Measurements from ENCODE around the gene FPGT.
"Not testable (repeated sequence)": the region's sequence is repeated elsewhere in the genome, so short reads cannot be mapped to it uniquely, and the experiment has no call there.

Gene FPGT

DNA sequence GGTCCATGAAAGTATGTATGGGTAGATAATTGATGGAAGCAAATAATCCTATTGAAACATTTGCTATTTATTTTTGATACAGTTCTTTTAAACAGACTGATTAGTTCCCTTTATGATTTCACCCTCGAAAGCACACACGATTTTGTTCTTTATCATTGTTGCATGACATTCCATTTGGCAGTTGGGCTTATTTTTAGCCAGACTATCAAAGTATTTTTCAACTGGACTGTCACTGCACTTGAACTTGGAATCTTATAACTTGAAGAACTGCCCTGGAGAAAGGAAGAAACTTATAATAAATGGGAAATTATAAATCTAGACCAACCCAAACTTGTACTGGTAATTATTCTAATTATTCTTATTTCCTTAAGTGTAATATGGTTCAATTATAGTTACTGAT is 37.1 kb downstream of the FPGT start, which contains the start of gene TNNI3K:
TNNI3K (plus strand) TSS at position 235 of the 400 bp plus-strand sequence; CDS start at position 300, 65 bp downstream.
- no peak for DNase-seq (ENCODE audit: extremely low read depth, low read depth)
- TF ChIP-seq CTCF (IDR thresholded peaks at IDR 0.05; ENCODE audit: low read depth, low read length): no peak

GRCh38 chr1:74236440-74236839 is 38.4 kb downstream of the FPGT start:
- DNase-seq (ENCODE audit: extremely low read depth, low read depth): no peak
- TF ChIP-seq CTCF (IDR thresholded peaks at IDR 0.05; ENCODE audit: low read depth, low read length): no peak

DNA sequence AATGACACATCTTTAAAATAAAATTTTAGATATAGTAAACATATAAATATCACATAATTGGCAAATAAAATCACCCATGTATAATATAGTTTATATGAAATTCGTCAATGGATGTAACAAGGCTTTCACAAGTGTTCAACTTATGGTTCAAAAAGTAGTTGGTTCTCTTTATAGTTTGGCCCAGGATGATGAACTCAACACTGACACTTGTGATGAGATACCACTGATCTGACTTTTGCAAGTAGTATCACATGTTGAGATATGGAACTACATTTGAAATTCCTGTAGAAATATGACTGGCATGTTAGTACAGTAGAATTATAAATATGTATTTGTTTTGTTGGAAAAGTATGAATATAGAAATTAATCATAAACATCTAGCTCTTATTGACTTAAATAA is 39.0 kb downstream of the FPGT start:
- TF ChIP-seq CTCF (IDR thresholded peaks at IDR 0.05; ENCODE audit: low read depth, low read length): no peak
- no peak for DNase-seq (ENCODE audit: extremely low read depth, low read depth)

GRCh38 chr1:74237787-74238186 is 39.7 kb downstream of the FPGT start:
- TF ChIP-seq CTCF (IDR thresholded peaks at IDR 0.05; ENCODE audit: low read depth, low read length): no peak
- no peak for DNase-seq (ENCODE audit: extremely low read depth, low read depth)

DNA sequence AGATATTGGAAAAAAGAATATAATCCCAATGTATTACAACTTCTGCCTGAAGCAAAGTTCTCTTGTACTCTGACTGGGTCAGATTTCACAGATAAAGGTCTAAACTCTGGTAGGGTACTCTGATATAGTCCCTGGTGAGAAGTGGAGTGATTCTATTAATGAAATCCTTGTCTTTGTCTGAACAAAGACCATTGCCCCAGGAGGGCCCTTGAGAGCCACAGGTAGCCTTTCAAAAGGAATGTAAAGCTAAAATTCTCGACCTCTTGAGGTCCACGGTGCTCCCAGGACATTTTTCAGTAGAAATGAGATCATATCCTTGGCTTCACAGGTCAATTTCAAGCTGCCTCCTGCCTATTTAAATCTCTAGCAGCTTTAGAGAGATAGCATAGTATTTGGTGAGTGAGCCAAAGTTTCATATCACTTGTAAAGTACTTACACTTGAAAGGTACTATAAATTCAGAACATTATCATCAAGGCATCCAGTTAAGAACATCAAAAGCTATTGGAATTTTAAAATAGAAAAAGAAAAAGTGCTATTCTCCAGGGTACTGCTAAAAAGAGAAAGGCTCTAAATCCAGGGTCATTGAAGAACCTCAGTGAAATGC is 47.2 kb downstream of the FPGT start:
- no peak for TF ChIP-seq CTCF (IDR thresholded peaks at IDR 0.05; ENCODE audit: low read depth, low read length)
- no peak for DNase-seq (ENCODE audit: extremely low read depth, low read depth)

GRCh38 chr1:74246315-74246714 is 48.3 kb downstream of the FPGT start:
- TF ChIP-seq CTCF (IDR thresholded peaks at IDR 0.05; ENCODE audit: low read depth, low read length): no peak
- DNase-seq (ENCODE audit: extremely low read depth, low read depth): no peak

- DNase-seq (ENCODE audit: extremely low read depth, low read depth): no peak
- no peak for TF ChIP-seq CTCF (IDR thresholded peaks at IDR 0.05; ENCODE audit: low read depth, low read length)
Observed at GRCh38 chr1:74247881-74248528, 50.0 kb downstream of the FPGT start.

- DNase-seq (ENCODE audit: extremely low read depth, low read depth): not testable (repeated sequence)
Observed at GRCh38 chr1:74253243-74253824, 55.3 kb downstream of the FPGT start.

Data from AG09319 (cell line).